ENCODE results near the gene NPR2. TPM values are rescaled to one million over a fixed set of nuclear protein-coding genes. Genes with fewer than 3 reads are reported as not detected.

The NPR2 gene
- total and polyA plus RNA-seq, 2 of the 13 experiments (the other 11 are each of a cell fraction or from before 2014, with no cell fraction given), result 7.4 to 9.4 TPM

DNA sequence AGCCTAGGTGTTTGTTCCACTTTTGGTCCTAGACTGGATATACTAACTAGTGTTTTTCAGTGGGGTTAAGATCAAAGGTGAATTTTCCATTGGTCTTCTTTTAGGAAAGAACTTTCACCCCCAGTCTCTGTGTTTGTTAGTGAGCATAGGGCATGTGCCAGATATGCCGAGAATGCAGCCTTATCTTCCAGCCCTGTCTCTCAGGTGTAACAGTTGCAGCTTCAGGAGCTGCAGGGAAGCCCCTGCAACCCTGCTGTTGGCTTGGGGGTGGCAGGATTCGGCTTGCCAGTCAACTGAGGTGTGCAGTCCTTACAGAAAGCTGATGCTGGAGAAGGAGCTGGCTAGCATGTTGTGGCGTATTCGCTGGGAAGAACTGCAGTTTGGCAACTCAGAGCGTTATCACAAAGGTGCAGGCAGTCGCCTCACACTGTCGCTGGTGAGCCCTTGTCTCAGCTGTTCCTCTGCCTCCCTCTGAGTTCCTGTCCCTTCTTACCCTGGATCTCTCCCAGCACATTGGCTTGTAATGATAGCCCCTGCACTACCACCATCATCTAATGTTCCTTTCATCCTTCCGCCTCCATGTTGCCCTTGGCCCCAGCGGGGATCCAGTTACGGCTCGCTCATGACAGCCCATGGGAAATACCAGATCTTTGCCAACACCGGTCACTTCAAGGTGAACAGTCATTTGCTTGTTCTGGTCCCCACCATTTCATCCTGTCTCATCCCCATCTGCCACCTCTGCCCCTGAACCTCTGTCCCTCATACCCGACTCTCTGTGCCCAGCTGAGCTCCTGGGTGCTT, 10.1 kb downstream of the NPR2 start (continued):
- TF ChIP-seq, protein P1, sequence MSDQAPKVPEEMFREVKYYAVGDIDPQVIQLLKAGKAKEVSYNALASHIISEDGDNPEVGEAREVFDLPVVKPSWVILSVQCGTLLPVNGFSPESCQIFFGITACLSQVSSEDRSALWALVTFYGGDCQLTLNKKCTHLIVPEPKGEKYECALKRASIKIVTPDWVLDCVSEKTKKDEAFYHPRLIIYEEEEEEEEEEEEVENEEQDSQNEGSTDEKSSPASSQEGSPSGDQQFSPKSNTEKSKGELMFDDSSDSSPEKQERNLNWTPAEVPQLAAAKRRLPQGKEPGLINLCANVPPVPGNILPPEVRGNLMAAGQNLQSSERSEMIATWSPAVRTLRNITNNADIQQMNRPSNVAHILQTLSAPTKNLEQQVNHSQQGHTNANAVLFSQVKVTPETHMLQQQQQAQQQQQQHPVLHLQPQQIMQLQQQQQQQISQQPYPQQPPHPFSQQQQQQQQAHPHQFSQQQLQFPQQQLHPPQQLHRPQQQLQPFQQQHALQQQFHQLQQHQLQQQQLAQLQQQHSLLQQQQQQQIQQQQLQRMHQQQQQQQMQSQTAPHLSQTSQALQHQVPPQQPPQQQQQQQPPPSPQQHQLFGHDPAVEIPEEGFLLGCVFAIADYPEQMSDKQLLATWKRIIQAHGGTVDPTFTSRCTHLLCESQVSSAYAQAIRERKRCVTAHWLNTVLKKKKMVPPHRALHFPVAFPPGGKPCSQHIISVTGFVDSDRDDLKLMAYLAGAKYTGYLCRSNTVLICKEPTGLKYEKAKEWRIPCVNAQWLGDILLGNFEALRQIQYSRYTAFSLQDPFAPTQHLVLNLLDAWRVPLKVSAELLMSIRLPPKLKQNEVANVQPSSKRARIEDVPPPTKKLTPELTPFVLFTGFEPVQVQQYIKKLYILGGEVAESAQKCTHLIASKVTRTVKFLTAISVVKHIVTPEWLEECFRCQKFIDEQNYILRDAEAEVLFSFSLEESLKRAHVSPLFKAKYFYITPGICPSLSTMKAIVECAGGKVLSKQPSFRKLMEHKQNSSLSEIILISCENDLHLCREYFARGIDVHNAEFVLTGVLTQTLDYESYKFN (CRISPR knock-in tag; conservative IDR thresholded peaks at IDR 0.05), result peak; percentile 86
- no peak for TF ChIP-seq ZSCAN22 (CRISPR knock-in tag; IDR thresholded peaks at IDR 0.05)
- TF ChIP-seq FLYWCH1 (CRISPR knock-in tag; IDR thresholded peaks at IDR 0.05), result no peak
- TF ChIP-seq NFKBIZ (CRISPR knock-in tag; IDR thresholded peaks at IDR 0.05), result no peak
- TF ChIP-seq, protein P2, sequence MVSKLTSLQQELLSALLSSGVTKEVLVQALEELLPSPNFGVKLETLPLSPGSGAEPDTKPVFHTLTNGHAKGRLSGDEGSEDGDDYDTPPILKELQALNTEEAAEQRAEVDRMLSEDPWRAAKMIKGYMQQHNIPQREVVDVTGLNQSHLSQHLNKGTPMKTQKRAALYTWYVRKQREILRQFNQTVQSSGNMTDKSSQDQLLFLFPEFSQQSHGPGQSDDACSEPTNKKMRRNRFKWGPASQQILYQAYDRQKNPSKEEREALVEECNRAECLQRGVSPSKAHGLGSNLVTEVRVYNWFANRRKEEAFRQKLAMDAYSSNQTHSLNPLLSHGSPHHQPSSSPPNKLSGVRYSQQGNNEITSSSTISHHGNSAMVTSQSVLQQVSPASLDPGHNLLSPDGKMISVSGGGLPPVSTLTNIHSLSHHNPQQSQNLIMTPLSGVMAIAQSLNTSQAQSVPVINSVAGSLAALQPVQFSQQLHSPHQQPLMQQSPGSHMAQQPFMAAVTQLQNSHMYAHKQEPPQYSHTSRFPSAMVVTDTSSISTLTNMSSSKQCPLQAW (CRISPR knock-in tag; IDR thresholded peaks at IDR 0.05), result no peak
- TF ChIP-seq, protein P3, sequence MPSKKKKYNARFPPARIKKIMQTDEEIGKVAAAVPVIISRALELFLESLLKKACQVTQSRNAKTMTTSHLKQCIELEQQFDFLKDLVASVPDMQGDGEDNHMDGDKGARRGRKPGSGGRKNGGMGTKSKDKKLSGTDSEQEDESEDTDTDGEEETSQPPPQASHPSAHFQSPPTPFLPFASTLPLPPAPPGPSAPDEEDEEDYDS (CRISPR knock-in tag; IDR thresholded peaks at IDR 0.05), result no peak
- no peak for TF ChIP-seq KAT7 (CRISPR knock-in tag; IDR thresholded peaks at IDR 0.05; ENCODE audit: borderline replicate concordance)
- no peak for TF ChIP-seq NBN (conservative IDR thresholded peaks at IDR 0.05)
- no peak for TF ChIP-seq RBAK (CRISPR knock-in tag; IDR thresholded peaks at IDR 0.05)
- no peak for TF ChIP-seq ZFP82 (CRISPR knock-in tag; IDR thresholded peaks at IDR 0.05; ENCODE audit: borderline replicate concordance)
- peak; percentile 78 for TF ChIP-seq PPARG (CRISPR knock-in tag; conservative IDR thresholded peaks at IDR 0.05)
- no peak for TF ChIP-seq ELF1 (CRISPR knock-in tag; IDR thresholded peaks at IDR 0.05)
- TF ChIP-seq CENPX (CRISPR knock-in tag; IDR thresholded peaks at IDR 0.05), result no peak
- TF ChIP-seq, protein P4, sequence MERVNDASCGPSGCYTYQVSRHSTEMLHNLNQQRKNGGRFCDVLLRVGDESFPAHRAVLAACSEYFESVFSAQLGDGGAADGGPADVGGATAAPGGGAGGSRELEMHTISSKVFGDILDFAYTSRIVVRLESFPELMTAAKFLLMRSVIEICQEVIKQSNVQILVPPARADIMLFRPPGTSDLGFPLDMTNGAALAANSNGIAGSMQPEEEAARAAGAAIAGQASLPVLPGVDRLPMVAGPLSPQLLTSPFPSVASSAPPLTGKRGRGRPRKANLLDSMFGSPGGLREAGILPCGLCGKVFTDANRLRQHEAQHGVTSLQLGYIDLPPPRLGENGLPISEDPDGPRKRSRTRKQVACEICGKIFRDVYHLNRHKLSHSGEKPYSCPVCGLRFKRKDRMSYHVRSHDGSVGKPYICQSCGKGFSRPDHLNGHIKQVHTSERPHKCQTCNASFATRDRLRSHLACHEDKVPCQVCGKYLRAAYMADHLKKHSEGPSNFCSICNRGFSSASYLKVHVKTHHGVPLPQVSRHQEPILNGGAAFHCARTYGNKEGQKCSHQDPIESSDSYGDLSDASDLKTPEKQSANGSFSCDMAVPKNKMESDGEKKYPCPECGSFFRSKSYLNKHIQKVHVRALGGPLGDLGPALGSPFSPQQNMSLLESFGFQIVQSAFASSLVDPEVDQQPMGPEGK (CRISPR knock-in tag; IDR thresholded peaks at IDR 0.05), result 0 out of 2 replicates have a peak, but pooled peaks have one; percentile 26
- no peak for TF ChIP-seq BORCS8-MEF2B (CRISPR knock-in tag; IDR thresholded peaks at IDR 0.05)
- no peak for TF ChIP-seq ZNF225 (CRISPR knock-in tag; IDR thresholded peaks at IDR 0.05)
- TF ChIP-seq EP300 (IDR thresholded peaks at IDR 0.05; ENCODE audit: low read depth in 2 of 2, low read length in 2 of 2), result peak in 1 of 2 experiments; percentile 60; a peak in 2 of 4 replicates
- TF ChIP-seq EP300 (CRISPR knock-in tag; IDR thresholded peaks at IDR 0.05; ENCODE audit: borderline replicate concordance), result no peak
- TF ChIP-seq SIN3B (IDR thresholded peaks at IDR 0.05; ENCODE audit: low read length), result no peak
- TF ChIP-seq POGZ (CRISPR knock-in tag; IDR thresholded peaks at IDR 0.05), result no peak
- peak; percentile 96 for TF ChIP-seq TEAD3 (CRISPR knock-in tag; optimal IDR thresholded peaks at IDR 0.05; ENCODE audit: borderline replicate concordance)
- TF ChIP-seq SMC3 (IDR thresholded peaks at IDR 0.05; ENCODE audit: low read length), result no peak
- TF ChIP-seq PRPF4 (IDR thresholded peaks at IDR 0.05; ENCODE audit: low read depth, low read length, poor library complexity, severe bottlenecking), result no peak
- TF ChIP-seq ZKSCAN5 (CRISPR knock-in tag; IDR thresholded peaks at IDR 0.05), result no peak
- TF ChIP-seq ZNF577 (CRISPR knock-in tag; IDR thresholded peaks at IDR 0.05; ENCODE audit: borderline replicate concordance, low read depth), result no peak
